DND-41 (cell line): ENCODE results near the gene CACNA2D4.

Source experiments
- EZH2 ChIP-seq: IDR thresholded peaks from 3 replicates; pipeline ENCODE4 v1.6.1; 2012; ENCODE audit warnings: borderline replicate concordance, low read depth, mild to moderate bottlenecking, moderate library complexity, low read length, inconsistent platforms; ENCODE audit not compliant: severe bottlenecking
- TF ChIP-seq, protein P1 (sequence below): IDR thresholded peaks from 2 replicates; pipeline ENCODE4 v1.5.1; 2012; ENCODE audit warnings: borderline replicate concordance, low read length, moderate library complexity, mild to moderate bottlenecking; ENCODE audit not compliant: poor library complexity, severe bottlenecking; ENCODE audit errors: extremely low read depth

DNA sequence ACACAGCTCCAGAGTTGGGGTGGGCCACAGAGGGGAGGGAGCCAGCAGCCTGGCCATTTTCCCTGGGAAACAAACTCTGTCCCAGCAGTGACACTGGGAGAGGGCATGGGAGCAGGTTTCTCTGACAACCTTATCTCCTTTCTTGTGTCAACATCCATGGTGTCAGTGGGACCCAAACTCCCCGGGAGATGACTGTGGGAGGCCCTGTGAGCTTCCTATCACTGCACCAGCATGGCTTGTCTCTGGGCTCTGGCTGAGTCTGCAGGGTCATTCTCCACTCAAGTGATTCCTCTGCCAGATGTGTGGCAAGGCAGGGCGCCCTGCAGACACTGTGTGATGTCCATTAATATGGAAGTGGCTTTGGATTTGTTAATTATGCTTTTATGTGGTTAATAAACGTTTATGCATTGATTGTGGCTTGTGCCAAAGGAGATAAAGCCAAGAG lies 88.0 kb downstream of the CACNA2D4 start:
- TF ChIP-seq, protein P1, sequence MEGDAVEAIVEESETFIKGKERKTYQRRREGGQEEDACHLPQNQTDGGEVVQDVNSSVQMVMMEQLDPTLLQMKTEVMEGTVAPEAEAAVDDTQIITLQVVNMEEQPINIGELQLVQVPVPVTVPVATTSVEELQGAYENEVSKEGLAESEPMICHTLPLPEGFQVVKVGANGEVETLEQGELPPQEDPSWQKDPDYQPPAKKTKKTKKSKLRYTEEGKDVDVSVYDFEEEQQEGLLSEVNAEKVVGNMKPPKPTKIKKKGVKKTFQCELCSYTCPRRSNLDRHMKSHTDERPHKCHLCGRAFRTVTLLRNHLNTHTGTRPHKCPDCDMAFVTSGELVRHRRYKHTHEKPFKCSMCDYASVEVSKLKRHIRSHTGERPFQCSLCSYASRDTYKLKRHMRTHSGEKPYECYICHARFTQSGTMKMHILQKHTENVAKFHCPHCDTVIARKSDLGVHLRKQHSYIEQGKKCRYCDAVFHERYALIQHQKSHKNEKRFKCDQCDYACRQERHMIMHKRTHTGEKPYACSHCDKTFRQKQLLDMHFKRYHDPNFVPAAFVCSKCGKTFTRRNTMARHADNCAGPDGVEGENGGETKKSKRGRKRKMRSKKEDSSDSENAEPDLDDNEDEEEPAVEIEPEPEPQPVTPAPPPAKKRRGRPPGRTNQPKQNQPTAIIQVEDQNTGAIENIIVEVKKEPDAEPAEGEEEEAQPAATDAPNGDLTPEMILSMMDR, result no peak
- TF ChIP-seq EZH2, result no peak
